Stomach (tissue), 9 donors: ENCODE results near the gene COPS8. TPM values are rescaled to one million over a fixed set of nuclear protein-coding genes. Genes with fewer than 3 reads are reported as not detected.
A peak's percentile ranks its signal among the peaks of the same experiment; 100 is the strongest.

Source experiments
- DNase-seq, 2 donors: peaks; one replicate each; pipeline versions ENCODE4 v3.0.0 to v3.0.0-alpha.2; 2013 to 2019
- H3K27ac ChIP-seq, 5 donors: fragments of 200-600 bp in 4 of 5; sonication (generic) in 4 of 5; one replicate each; pipeline ENCODE4 v1.5.1; 2013 to 2019; ENCODE audit warnings: mild to moderate bottlenecking in 1 of 5, moderate library complexity in 1 of 5
- H3K27me3 ChIP-seq, 3 donors: fragments of 200-600 bp; sonication (generic); one replicate each; pipeline ENCODE4 v1.5.1; 2017 to 2019; ENCODE audit warnings: mixed run types in 1 of 3
- H3K36me3 ChIP-seq, 4 donors: fragments of 200-600 bp; sonication (generic); 1 replicate in 3 of 4; 2 replicates in 1 of 4; pipeline ENCODE4 v1.5.1; 2016 to 2019
- H3K4me1 ChIP-seq, 4 donors: fragments of 200-600 bp; sonication (generic); one replicate each; pipeline ENCODE4 v1.5.1; 2016 to 2019
- H3K4me3 ChIP-seq, 4 donors: fragments of 200-600 bp; sonication (generic) in 3 of 4; one replicate each; pipeline ENCODE4 v1.5.1; 2016 to 2019; ENCODE audit warnings: mild to moderate bottlenecking in 1 of 4
- H3K9me3 ChIP-seq, 4 donors: fragments of 200-600 bp; sonication (generic); one replicate each; pipeline ENCODE4 v1.5.1; 2016 to 2019
- EP300 ChIP-seq: sonication (generic); formaldehyde crosslinking; IDR thresholded peaks from one replicate; pipeline ENCODE4 v1.6.1; 2017; ENCODE audit warnings: antibody characterized with exemption
- POLR2A ChIP-seq, 4 donors: fragments of 450-650 bp; IDR thresholded peaks; one replicate each; pipeline ENCODE4 v1.6.1; 2016; ENCODE audit warnings: antibody characterized with exemption in 4 of 4, control low read depth in 2 of 4, mild to moderate bottlenecking in 1 of 4, moderate library complexity in 1 of 4
- POLR2AphosphoS5 ChIP-seq, 3 donors: sonication (generic); formaldehyde crosslinking; IDR thresholded peaks; one replicate each; pipeline ENCODE4 v1.6.1; 2016; ENCODE audit warnings: antibody characterized with exemption in 3 of 3
- WGBS, 5 donors: extraction: QIAGEN DNeasy Blood & Tissue Kit in 3 of 5; methylation state at CpG; one replicate each; pipeline versions ENCODE4 v1.1.5 to v1.1.7; 2013 to 2018; 5-methylcytosine and 5-hydroxymethylcytosine counted together
- intact Hi-C: fragments of 100-400 bp; cut with DNase I; formaldehyde crosslinking; loops from one replicate; pipeline ENCODE4 v1.15.1; 2023; ENCODE audit warnings: low total_unique reads
- polyA plus RNA-seq, 3 donors: library from polyadenylated mRNA; stranded (reverse); fragments of 200-250 nt; gene quantifications; one replicate each; pipeline ENCODE4 v1.2.3, GENCODE V29; 2013
- total RNA-seq, 5 donors: library from RNA; depleted of rRNA; stranded (reverse); fragments of >200 nt; gene quantifications; one replicate each; pipeline versions ENCODE4 v1.1.0 to v1.2.3, GENCODE V29; 2014 to 2016
- TF ChIP-seq, protein P1 (sequence below), 7 experiments: fragments of 450-650 bp in 4 of 7; fragments of 200-600 bp in 3 of 7; sonication (generic) in 3 of 7; IDR thresholded peaks; one replicate each; pipeline ENCODE4 v1.5.1; 2016 to 2019; ENCODE audit warnings: antibody characterized with exemption in 7 of 7, control low read depth in 2 of 7, mild to moderate bottlenecking in 1 of 7
- donor health status: healthy with polysubstance abuse.
- donor health status: Bipolar disorder and iron deficiency.
- donor health status: healthy.

COPS8 gene
- total and polyA plus RNA-seq, 8 donors = 24.1 to 105 (median 53.3) TPM

GRCh38 chr2:237059155-237059875 lies 26.4 kb upstream of the COPS8 start:
- H3K36me3 ChIP-seq = no peaks in the 10 kb centered on the region
- DNase-seq = no peak
- no peaks in the 10 kb centered on the region for H3K9me3 ChIP-seq
- intact Hi-C loops = loop anchor here (10.0 kb wide), 1 partner anchor 545 kb away; no protein-coding TSS in a partner anchor
- TF ChIP-seq POLR2AphosphoS5 (IDR thresholded peaks at IDR 0.05) = no peak
- TF ChIP-seq, protein P1, sequence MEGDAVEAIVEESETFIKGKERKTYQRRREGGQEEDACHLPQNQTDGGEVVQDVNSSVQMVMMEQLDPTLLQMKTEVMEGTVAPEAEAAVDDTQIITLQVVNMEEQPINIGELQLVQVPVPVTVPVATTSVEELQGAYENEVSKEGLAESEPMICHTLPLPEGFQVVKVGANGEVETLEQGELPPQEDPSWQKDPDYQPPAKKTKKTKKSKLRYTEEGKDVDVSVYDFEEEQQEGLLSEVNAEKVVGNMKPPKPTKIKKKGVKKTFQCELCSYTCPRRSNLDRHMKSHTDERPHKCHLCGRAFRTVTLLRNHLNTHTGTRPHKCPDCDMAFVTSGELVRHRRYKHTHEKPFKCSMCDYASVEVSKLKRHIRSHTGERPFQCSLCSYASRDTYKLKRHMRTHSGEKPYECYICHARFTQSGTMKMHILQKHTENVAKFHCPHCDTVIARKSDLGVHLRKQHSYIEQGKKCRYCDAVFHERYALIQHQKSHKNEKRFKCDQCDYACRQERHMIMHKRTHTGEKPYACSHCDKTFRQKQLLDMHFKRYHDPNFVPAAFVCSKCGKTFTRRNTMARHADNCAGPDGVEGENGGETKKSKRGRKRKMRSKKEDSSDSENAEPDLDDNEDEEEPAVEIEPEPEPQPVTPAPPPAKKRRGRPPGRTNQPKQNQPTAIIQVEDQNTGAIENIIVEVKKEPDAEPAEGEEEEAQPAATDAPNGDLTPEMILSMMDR (IDR thresholded peaks at IDR 0.05) = no peak
- TF ChIP-seq POLR2A (IDR thresholded peaks at IDR 0.05) = no peak
- TF ChIP-seq EP300 = no peak
- H3K4me3 ChIP-seq = no peak overlapping the region
- H3K27ac ChIP-seq = peak overlapping the region in 1 of 5 donors; percentile 47
- H3K27me3 ChIP-seq = no peaks in the 10 kb centered on the region
- 54 to 70% (median 60%) methylated on average over 8 of the region's 8 CpGs for WGBS, 5 donors
- peaks cover 6 to 24% (median 18%) of the 10 kb centered on the region in 4 donors for H3K4me1 ChIP-seq

DNA sequence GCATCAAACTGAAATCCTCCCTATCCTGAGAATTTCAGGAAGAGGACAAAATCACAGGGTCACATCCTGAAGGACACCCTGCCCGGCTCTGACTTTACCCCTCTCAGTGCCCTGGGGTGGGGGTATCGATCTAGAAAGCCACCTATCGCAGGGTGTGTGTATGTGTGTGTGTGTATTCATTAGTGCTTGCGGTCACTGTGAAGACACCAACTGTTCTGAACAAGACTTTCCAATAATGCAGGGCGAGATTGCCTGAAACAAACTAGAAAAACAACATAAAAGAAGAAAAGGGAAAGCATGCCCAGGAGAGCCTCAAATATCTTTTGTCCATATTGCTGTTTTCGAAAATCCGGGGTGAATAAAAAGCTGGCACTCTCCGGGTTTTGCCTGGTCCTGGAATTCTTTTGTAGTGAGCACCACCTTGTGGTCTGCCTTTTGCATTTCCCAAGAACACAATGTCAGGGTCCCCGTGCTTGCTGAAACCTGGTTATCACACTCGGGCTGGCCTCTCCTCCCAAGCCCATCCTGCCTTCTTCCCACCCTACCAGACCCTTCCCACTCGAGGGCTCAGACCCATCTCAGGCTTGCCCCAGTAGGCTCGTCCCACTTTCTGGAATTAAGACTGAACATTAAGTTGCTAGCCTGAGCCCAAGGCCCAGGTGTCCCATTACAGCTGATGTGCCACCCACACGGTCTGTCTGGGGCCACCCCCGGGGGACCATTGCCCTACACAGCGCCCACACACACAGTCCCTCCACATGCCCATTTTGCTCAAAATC lies 25.0 kb upstream of the COPS8 start:
- H3K36me3 ChIP-seq = no peaks in the 10 kb centered on the region
- peaks cover 6 to 24% (median 18%) of the 10 kb centered on the region in 4 donors for H3K4me1 ChIP-seq
- DNase-seq = peak; percentile 54 to 88
- intact Hi-C loops = loop anchor here (5.0 kb wide), 1 partner anchor 708 kb away; no protein-coding TSS in a partner anchor
- H3K27ac ChIP-seq = no peak overlapping the region
- peak overlapping the region in 1 of 4 donors; percentile 12 for H3K4me3 ChIP-seq
- WGBS, 5 donors = 14 to 25% (median 19%) methylated on average over 15 of the region's 15 CpGs
- H3K9me3 ChIP-seq = no peaks in the 10 kb centered on the region
- TF ChIP-seq EP300 = no peak
- TF ChIP-seq, protein P1 (IDR thresholded peaks at IDR 0.05) = peak in 5 of 7 experiments; percentile 32 to 75 (median 54)
- no peaks in the 10 kb centered on the region for H3K27me3 ChIP-seq

DNA sequence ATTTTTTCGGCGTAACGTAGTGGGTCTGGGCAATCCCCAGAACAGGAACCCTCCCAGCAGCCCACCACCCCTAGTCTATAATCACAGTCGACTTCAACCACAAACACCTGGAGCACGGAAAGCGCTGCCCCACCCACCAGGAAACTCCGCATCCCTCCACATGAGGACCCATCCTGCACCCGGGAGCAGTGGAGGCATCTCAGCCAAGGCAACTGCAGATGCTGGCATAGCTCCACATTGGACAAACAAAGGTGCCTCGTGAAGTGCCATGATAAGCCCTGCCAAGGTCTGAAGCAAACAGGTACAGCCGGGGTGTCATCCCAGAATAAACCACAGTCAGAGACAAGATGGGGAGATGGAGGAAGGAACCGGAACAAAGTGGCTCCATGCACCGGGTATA lies 24.3 kb upstream of the COPS8 start:
- Histone ChIP-seq H3K4me3 (no peak overlapping the region), H3K9me3 (no peaks in the 10 kb centered on the region), H3K27ac (no peak overlapping the region), H3K36me3 (no peaks in the 10 kb centered on the region), H3K27me3 (no peaks in the 10 kb centered on the region), H3K4me1 (peaks cover 6 to 18% (median 18%) of the 10 kb centered on the region in 4 donors)
- TF ChIP-seq EP300 (no peak), POLR2AphosphoS5 (IDR thresholded peaks at IDR 0.05) (no peak), POLR2A (IDR thresholded peaks at IDR 0.05) (no peak)
- TF ChIP-seq, protein P1 (IDR thresholded peaks at IDR 0.05) = no peak
- no peak for DNase-seq
- intact Hi-C loops = loop anchor here (5.0 kb wide), 1 partner anchor 709 kb away; no protein-coding TSS in a partner anchor
- WGBS, 5 donors = 63 to 72% (median 68%) methylated on average over 12 of the region's 12 CpGs

GRCh38 chr2:237062585-237062984 lies 23.1 kb upstream of the COPS8 start:
- H3K36me3 ChIP-seq = no peaks in the 10 kb centered on the region
- H3K27ac ChIP-seq = no peak overlapping the region
- TF ChIP-seq EP300 (no peak), POLR2AphosphoS5 (IDR thresholded peaks at IDR 0.05) (no peak), POLR2A (IDR thresholded peaks at IDR 0.05) (no peak)
- TF ChIP-seq, protein P1 (IDR thresholded peaks at IDR 0.05) = no peak
- WGBS, 5 donors = 75 to 92% (median 88%) methylated on average over 4 of the region's 4 CpGs
- H3K27me3 ChIP-seq = no peaks in the 10 kb centered on the region
- H3K4me3 ChIP-seq = no peak overlapping the region
- intact Hi-C loops = loop anchor here (5.0 kb wide), 1 partner anchor 710 kb away; no protein-coding TSS in a partner anchor
- DNase-seq = no peak
- H3K4me1 ChIP-seq = peaks cover 6 to 18% (median 17%) of the 10 kb centered on the region in 4 donors
- H3K9me3 ChIP-seq = no peaks in the 10 kb centered on the region
